Measurements from ENCODE around the gene DHTKD1.

DHTKD1 gene

GRCh38 chr10:12068449-12069269, at the start of gene DHTKD1:
Gene DHTKD1 (plus strand): TSS chr10:12068954. CDS start chr10:12069034, 80 bp downstream.
- peak; percentile 79 for FAIRE-seq

DNA sequence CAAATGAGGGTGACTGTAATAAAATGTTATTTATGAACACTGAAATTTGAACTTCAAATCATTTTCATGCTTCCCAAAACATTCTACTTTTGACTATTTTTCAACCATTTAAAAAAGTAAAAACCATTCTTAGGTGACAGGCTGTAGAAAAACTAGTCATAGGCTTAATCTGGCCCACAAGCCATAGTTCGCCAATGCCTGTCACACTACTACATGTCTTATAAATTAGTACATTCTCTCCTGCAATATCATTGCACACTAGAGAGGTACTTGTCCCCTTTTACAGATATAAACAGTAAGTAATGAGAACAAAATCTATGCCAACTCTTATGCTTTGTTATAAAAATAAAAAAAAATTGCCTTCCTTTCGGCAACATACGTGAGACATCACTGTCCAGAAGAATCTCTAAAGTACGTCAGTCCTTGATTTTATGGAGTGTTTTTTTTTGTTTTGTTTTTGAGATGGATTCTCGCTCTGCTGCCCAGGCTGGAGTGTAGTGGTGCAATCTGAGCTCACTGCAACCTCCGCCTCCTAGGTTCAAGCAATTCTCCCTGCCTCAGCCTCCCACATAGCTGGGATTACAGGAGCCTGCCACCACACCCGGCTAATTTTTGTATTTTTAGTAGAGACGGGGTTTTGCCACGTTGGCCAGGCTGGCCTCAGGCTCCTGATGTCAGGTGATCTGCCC, 49.3 kb upstream of the DHTKD1 start:
- FAIRE-seq, result no peak

DNA sequence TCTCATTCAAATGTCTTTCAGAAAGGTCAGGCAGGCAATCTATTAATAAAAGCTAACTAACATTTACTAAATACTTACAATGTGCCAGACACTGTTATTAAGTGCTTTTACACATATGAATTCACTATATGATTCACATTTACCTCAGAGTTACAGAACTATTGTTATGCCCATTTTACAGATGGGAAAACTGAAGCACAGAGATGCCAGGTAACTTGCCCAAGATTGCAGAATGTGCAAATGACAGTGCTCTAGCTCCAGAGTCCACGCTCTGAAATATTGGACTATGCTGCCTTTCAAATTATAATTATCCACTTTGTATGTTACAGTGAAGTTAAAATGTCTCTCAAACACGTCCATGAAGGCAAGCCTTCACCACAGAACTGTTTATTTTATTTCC, 48.2 kb upstream of the DHTKD1 start:
- no peak for FAIRE-seq

DNA sequence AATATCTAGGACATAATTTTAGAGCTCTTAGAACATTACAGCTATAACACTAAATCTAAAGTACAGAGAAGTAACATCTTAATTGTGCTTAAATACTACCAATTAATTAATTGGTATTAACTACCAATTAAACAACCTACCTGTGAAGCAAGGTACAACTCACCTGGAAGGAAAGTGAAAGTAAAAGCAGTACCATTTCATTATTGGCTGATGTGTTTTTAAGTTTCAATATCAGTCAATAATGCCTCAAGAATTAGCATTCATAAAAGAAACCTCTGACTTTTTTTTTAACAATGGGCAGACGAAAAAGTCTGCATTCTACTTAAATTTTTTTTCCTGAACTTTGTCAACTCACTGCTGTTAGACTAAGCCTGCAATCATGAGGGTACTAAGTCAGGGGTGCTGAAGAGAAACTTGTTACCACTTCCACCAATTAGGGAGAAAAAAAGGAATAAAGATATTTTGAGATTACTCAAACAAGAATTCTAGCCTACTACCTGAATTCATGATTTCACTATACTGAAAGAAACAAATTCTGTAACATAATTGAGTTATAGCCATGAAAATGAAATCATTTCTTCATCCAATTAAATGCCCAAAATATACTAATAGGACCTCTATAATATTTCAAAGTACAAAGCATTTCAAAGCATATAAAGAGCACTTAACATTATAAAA, 46.0 kb upstream of the DHTKD1 start:
- no peak for FAIRE-seq

DNA sequence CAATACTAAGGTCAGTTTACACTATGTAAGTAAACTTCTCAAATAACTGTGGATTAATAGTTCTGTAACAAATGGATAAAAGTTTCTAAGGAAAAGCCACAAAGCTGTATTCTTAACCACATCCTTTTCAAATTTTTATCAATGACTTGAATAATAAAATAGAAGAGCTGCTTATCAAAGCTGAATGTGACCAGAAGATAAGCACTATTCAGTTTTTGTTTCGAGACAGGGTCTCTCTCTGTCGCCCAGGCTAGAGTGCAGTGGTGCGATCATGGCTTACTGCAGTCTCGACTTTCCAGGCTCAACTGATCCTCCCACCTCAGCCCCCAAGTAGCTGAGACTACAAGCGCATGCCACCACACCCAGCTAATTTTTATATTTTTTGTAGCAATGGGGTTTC, 43.2 kb upstream of the DHTKD1 start:
- FAIRE-seq, result no peak

GRCh38 chr10:12027539-12027938, 41.2 kb upstream of the DHTKD1 start:
- no peak for FAIRE-seq

DNA sequence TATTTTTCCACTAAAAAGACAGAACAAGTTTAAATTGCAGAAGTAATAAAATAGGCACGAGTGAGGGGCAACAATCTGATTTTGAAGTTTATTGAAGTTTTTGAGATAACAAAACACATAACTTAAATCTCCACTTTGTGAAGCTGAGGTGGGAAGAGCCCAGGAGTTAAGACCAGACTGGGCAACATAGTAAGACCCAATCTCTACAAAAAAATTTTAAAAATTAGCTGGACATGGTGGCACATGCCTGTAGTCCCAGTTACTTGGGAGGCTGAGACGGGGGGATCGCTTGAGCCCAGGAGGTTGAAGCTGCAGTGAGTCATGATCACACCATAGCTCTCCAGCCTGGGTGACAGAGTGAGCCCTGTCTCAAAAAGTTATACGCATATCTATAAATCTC, 37.4 kb upstream of the DHTKD1 start:
- FAIRE-seq, result no peak

- FAIRE-seq, result no peak
These were observed 32.6 kb upstream of the DHTKD1 start for GRCh38 chr10:12036073-12036655.

DNA sequence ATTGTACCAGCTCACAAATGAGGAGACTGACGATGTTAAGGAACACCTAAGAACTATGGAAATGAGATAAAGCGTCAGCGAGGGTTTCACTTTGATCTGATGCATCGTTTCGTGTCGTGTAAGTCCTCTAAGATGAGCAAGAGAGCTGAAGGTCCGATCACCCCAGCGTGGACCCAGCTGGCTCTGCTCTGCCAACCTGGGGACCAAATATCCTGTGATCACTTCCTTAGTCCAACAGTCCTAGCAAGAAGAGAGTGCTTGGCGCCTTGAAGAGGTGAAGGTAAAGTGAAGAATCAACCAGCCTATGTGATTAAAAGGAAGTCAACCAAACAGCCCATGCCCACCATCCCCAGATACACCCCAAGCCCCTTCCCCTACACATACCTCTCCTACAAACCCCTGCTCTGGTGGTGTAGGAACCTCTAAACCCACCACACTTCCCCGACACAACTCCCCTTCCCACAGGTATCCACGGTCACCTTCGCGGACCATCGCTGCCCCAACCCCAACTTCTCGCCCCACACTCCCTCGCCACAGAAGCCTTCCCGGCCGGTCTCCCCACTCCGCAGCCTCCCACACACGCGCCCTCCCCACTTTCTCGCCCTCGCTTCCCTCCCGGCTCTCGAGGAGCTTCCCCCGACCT, 26.9 kb upstream of the DHTKD1 start:
- FAIRE-seq, result no peak

DNA sequence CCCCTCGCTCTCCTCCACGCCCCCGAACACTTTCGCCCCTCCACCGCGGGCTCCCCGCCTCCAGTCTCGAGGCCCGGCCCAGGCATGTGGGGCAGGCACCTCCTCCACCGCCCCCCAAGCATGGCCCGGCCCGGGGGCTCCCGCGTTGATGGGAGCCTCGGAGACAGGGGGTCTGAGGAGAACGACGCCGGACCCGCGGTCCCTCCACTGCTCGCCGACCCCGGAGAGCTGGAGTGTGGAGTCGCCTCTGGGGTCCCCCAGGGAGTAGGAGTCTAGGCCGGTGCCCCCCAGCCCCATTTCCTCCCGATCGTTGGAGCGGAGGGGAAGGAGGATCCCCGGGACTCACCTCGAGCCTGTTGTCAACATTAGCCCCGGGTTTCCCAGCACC, 26.4 kb upstream of the DHTKD1 start:
- FAIRE-seq, result no peak

DNA sequence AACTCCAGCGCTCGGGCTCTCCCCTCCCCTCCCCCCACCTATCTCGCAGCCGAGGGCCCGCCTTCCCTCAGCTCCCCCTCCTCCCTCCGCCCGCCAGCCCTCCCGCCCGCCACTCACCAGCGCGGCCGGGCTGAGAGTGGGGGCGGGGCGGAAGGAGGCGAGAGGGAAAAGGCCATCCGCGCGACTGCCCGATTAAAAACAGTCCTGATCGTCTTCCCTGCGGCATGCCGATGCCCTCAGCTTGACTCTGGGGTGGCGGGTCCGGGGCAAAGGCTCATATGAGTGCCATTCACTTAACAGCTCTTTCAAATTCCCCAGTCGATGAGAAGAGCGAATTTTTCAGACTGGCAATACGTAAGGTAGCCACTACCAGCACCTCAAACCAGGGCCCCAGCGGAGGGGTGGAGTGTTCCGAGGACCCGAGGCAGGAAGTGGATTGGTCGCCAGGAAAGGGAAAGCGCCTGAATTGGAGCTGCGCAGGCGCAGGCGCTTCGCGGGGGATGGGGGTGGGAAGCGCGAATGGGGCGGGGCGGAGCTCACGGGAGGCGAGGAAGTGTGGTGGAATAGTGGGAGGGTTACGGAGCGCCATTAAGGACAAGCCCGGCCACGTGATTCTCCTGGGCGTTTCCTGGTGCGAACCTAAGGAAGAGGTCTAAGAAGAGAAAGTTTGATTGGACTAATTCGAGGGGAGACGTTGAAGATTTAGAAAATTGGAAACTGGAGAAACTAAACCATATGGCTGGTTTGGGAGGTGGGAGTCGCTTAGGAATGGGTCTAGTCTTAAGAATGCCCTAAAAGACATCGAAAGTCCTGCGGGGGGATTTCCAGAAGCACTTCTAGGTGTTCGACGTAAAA, 25.7 kb upstream of the DHTKD1 start, which contains the start of gene UPF2:
UPF2 (minus strand) TSS at position 13 of the 855 bp plus-strand sequence. CDS start 7,386 bp downstream, outside the sequence.
- FAIRE-seq, result peak; percentile 16

DNA sequence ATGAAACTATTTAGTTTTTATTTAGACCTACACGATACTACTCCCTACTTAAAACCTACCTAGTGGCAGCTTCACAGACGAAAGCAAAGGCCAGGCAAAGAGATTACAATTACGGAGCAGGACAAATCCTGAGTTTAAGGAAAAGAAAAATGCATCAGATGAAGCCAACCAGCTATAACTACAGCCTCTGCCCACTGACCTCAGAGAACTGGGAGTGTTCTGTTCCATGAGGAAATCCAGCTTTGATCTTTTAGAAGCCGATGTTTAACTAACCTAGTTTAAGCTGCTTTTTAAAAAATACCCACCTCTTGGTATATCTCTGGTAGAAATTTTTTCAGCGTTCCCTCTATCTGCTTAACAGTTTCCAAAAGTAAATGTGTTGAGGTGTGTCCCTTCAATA, 23.2 kb upstream of the DHTKD1 start:
- FAIRE-seq, result no peak

GRCh38 chr10:12048547-12048946, 20.2 kb upstream of the DHTKD1 start:
- FAIRE-seq, result no peak

GRCh38 chr10:12050528-12050927, 18.2 kb upstream of the DHTKD1 start:
- no peak for FAIRE-seq

DNA sequence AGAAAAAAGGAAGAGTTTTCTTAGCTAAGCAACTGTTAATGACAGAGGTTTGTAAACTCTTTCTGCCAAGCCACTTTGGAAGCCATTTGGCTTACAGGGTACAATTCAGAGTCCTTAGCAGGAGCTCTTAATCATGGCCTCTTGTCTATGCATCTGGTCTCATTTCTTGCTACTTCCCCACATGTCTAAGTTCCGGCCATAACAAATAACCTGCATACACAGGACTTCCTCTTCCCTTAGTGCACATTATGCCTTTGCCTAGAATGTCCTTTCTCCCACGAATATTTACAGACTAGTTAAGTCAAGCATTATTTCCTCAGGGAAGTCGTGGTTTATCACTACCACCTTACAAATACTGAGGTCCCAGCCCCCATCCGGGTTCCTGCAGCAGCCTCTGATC, 17.5 kb upstream of the DHTKD1 start:
- FAIRE-seq, result no peak

GRCh38 chr10:12055732-12056131, 13.0 kb upstream of the DHTKD1 start:
- no peak for FAIRE-seq

DNA sequence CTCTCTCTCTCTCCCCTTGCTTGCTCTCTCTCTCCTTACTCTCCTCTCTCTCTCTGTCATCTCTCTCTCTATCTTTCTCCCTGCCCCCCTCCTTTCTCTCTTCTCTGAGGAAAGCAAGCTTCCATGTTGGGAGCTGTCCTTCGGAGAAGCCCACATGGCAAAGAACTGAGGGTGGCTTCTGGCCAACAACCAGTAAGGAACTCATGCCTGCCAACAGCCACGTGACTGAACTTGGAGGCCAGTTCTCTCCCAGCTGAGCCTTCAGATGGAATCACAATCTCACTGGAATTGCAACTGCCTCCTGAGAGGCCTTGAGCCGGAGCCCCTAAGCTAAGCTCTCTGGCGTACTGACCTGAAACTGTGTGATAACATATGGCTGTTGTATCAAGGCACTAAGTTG, 12.0 kb upstream of the DHTKD1 start:
- FAIRE-seq, result no peak

DNA sequence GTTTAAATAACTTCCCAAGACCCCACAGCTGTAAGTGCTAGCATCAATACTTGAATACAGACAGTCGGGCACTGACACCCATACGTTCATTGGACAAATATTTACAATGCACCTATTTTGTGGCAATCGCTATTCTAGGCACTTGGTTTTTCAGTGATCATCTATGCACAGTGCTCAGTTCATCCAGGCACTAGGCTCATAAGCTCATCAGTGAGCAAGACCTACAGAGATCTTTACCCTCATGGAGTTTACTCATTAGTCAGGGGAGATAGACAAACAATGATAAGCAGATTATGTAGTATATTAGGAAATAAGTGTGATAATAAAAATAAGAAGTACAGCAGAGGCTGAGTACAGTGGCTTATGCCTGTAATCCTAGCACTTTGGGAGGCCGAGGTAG, 7.6 kb upstream of the DHTKD1 start:
- no peak for FAIRE-seq

DNA sequence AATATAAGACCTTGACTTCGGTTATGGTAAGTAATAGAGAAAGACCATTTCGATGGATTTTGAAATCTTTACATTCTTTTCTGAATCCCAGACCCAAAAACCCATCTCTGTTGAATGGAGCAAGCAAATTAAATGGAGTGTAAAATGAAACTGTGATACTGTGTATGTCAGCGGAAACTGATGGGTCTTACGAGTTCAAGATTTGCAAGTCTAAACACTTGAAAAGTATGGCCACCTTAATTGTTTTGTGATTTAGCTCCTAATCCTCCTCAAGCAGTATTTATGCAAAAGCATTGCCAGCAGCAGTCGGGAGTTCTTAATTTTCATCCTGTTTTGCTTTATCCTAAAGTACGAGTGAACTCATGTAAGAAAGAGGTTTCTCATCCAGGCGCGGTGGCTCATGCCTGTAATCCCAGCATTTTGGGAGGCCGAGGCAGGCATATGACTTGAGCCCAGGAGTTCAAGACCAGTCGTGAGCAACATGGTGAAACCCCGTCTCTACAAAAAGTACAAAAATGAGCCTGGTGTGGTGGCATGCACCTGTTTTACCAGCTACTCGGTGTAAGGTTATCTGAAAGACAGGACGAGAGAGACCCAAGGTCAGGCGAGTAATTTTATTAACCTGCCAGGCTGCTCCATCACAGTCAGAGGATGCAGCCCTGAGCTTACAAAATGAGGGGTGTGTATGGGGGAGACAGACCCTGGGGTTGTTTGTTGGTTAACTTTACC, 5.8 kb upstream of the DHTKD1 start:
- FAIRE-seq, result no peak

DNA sequence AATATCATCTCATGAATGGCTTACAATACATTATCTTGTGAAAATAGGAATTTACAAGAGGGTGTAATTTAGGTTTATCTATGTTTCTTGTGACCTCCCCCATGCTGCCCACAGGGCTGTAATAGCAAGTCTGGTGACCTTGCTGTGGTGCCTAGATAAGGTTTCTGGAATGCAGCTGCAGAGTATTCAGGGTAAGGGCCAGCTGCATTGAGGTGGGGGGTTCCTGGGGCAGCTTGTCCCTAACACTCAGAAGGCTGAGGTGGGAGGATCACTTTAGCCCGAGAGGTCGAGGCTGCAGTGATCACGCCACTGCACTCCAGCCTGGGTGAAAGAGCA, 5.3 kb upstream of the DHTKD1 start:
- FAIRE-seq, result no peak

GRCh38 chr10:12067336-12067735, 1.4 kb upstream of the DHTKD1 start:
- no peak for FAIRE-seq
